RWPE1 (cell line): ENCODE results near the gene ZFPM1.
A peak's percentile ranks its signal among the peaks of the same experiment; 100 is the strongest.

Experiments used
- CTCF ChIA-PET: fragments of 350-600 bp; sonication (Branson Sonifier 250); formaldehyde crosslinking; extraction: SDS; loops from one replicate; lab custom pipeline; 2021; lab: Yijun Ruan, JAX
- POLR2A ChIA-PET: fragments of 400-600 bp; formaldehyde crosslinking; extraction: SDS; loops from one replicate; lab custom pipeline; 2020; ENCODE audit warnings: antibody characterized with exemption; ENCODE audit not compliant: low non-redundant PET; lab: Yijun Ruan, JAX
- DNase-seq: peaks from one replicate; pipeline ENCODE4 v3.0.0; 2012; ENCODE audit warnings: low spot score
- H3K27ac ChIP-seq: fragments of 450-650 bp; 2 replicates; pipeline ENCODE4 v1.5.1; 2017
- CTCF ChIP-seq: fragments of 450-650 bp; conservative IDR thresholded peaks from 2 replicates; pipeline ENCODE4 v1.5.1; 2017; ENCODE audit warnings: low read depth, mild to moderate bottlenecking

Gene ZFPM1

DNA sequence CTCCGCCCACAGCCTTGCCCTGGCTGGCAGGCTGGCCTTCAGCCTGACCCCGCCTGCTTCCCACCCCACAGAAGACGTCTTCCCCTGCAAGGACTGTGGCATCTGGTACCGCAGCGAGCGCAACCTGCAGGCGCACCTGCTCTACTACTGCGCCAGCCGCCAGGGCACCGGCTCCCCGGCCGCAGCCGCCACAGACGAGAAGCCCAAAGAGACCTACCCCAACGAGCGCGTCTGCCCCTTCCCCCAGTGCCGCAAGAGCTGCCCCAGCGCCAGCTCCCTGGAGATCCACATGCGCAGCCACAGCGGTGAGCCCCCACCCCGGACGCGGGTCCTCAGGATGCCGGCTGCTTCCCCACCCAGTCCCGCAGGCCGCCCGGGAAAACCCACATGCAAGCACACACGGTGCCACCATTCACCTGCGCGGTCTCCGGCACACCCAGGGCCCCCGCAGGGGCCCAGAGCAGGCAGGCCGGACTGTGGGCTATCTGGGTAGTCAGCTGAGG lies 78.9 kb downstream of the ZFPM1 start:
- peak overlapping the region; percentile 82; the same call in 1 of the 2 replicates for H3K27ac ChIP-seq
- TF ChIP-seq CTCF: no peak
- no peak for DNase-seq
- CTCF ChIA-PET: no interaction called here
- POLR2A ChIA-PET: no interaction called here

DNA sequence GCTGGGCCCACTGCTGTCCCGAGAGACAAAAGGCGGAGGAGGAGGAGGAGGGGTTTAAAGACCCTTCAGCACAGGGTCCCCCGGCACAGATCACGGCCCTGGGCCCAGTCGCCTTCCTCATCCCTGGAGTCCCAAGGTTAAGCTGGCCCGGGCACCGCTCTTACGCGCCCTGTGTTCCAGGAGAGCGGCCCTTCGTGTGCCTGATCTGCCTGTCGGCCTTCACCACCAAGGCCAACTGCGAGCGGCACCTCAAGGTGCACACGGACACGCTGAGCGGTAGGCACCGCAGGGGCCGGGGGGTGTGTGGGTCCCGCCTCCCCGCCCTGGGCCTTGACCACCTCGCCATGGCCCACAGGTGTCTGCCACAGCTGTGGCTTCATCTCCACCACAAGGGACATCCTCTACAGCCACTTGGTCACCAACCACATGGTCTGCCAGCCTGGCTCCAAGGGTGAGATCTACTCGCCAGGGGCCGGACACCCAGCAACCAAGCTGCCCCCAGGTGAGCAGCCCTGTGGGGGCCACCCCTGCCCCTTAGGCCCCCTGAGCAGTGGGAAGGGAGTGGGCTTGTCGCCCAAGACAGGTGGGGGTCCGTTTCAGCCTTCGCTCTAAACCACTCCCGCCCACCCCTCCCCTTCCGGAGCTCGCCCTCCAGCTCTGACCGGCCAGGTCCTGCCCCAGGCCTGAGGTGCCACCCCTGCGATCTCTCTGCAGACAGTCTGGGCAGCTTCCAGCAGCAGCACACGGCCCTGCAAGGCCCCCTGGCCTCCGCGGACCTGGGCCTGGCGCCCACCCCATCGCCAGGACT lies 79.6 kb downstream of the ZFPM1 start:
- no peak for DNase-seq
- ChIA-PET CTCF (interaction anchor here (0.6 to 0.7 kb wide), 2 partner anchors 10 to 1216 kb away, joined by 3 read pairs; partner anchors contain the start of gene C16orf95), POLR2A (no interaction called here)
- no peak for TF ChIP-seq CTCF
- peak overlapping the region; percentile 82 for H3K27ac ChIP-seq

GRCh38 chr16:88533381-88533917 lies 80.4 kb downstream of the ZFPM1 start:
- POLR2A ChIA-PET: no interaction called here
- no peak for TF ChIP-seq CTCF
- peak overlapping the region; percentile 82 for H3K27ac ChIP-seq
- CTCF ChIA-PET: interaction anchor here (0.7 kb wide), 2 partner anchors 1216 to 1417 kb away, joined by 3 read pairs; partner anchors contain the start of gene C16orf95
- peak; percentile 32 for DNase-seq

DNA sequence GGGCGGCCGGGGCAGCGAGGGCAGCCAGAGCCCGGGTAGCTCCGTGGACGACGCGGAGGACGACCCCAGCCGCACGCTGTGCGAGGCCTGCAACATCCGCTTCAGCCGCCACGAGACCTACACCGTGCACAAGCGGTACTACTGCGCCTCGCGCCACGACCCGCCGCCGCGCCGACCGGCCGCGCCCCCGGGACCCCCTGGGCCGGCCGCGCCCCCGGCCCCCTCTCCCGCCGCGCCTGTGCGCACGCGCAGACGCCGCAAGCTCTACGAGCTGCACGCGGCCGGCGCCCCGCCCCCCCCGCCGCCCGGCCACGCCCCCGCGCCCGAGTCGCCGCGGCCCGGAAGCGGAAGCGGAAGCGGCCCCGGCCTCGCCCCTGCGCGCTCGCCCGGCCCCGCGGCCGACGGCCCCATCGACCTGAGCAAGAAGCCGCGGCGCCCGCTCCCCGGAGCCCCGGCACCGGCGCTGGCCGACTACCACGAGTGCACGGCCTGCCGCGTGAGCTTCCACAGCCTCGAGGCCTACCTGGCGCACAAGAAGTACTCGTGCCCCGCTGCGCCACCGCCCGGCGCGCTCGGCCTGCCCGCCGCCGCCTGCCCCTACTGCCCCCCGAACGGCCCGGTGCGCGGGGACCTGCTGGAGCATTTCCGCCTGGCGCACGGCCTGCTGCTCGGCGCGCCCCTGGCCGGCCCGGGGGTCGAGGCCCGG lies 81.0 kb downstream of the ZFPM1 start:
- ChIA-PET POLR2A (no interaction called here), CTCF (interaction anchor here (0.6 to 0.7 kb wide), 2 partner anchors 39 to 1416 kb away, joined by 3 read pairs; no protein-coding TSS in a partner anchor)
- TF ChIP-seq CTCF: no peak
- H3K27ac ChIP-seq: peak overlapping the region; percentile 82
- peak; percentile 79 for DNase-seq

DNA sequence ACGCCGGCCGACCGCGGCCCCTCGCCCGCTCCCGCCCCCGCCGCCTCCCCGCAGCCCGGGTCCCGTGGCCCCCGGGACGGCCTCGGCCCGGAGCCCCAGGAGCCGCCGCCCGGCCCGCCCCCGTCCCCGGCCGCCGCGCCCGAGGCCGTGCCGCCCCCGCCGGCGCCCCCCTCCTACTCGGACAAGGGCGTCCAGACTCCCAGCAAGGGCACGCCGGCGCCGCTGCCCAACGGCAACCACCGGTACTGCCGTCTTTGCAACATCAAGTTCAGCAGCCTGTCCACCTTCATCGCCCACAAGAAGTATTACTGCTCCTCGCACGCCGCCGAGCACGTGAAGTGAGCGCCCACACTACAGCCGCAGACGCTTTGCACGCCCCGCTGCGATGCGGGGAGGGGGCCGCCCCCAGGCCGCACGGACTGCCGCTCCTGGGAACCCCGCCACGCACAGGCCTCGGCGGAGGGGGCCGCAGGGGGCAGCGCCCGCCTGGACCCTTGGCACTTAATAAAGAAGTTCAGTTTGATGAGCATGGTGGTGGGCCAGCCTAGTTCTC lies 81.6 kb downstream of the ZFPM1 start:
- ChIA-PET CTCF (interaction anchor here (0.6 kb wide), 1 partner anchor 40 kb away, joined by 3 read pairs; no protein-coding TSS in a partner anchor), POLR2A (no interaction called here)
- peak; percentile 19; the same call in 1 of the 2 replicates for TF ChIP-seq CTCF
- DNase-seq: peak; percentile 41
- H3K27ac ChIP-seq: peak overlapping the region; percentile 82
